ENCODE results near the gene USP9X. TPM values are rescaled to one million over a fixed set of nuclear protein-coding genes. Genes with fewer than 3 reads are reported as not detected.

Gene USP9X
- total and polyA plus RNA-seq, 9 of the 15 experiments (the other 6 are each of a cell fraction or from before 2014, with no cell fraction given): 10.9 to 47.8 (median 29.5) TPM

DNA sequence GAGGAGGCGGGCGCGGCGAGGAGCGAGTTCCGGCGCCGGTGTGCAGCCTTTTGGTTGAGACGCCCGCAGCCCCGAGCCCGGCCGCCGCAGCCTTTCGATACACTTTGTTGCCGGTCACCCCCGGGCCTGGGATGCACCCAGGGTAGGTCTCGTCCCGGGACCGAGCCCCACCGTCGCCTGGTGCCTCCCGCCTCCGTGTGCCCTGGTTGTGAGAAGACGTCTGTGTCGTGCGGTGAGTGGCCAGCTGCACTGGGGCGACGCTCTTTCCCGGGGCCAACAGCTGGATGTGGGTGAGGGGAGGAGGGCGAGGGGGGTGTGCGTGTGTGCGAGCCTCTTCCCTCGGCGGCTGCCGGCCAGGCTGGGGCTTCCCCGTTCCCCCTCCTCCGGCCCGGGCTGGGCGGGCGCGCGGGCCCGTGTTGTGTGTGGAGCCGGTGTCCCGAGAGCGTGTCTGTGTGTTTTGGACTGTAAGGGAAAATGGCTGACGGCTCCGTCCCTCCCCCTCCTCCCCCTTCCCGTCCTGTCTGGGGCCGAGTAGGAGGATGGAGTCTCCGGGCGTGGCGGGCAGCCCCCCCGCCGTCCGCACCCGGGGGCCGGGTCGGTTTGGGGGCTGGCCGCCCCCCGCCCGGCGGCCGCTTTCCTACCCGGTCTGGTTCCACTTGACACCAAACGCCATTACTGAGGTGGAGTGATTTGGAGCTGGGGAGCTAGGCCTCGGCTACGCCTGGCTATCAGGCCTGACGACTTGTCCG lies 807 bp downstream of the USP9X start (continued):
- TF ChIP-seq ZBTB7A (IDR thresholded peaks at IDR 0.05; ENCODE audit: borderline replicate concordance, control insufficient read depth, low read depth, low read length) (peak; percentile 94), JUND (IDR thresholded peaks at IDR 0.05; ENCODE audit: borderline replicate concordance, low read depth, low read length) (no peak), JUND (tag; IDR thresholded peaks at IDR 0.05; ENCODE audit: borderline replicate concordance, low read depth, low read length) (peak; percentile 17; the same call in 1 of the 3 replicates), ATF1 (CRISPR knock-in tag; IDR thresholded peaks at IDR 0.05) (no peak), ATF1 (tag; IDR thresholded peaks at IDR 0.05) (peak; percentile 40; the same call in 1 of the 2 replicates), CCNT2 (IDR thresholded peaks at IDR 0.05; ENCODE audit: borderline replicate concordance, extremely low read depth, insufficient read length, low read depth, low read length) (peak; percentile 87), SMAD4 (CRISPR knock-in tag; conservative IDR thresholded peaks at IDR 0.05) (peak; percentile 85), FUS (optimal IDR thresholded peaks at IDR 0.05; ENCODE audit: low read depth, low read length) (no peak), POLR2G (IDR thresholded peaks at IDR 0.05; ENCODE audit: low read depth, low read length) (peak; percentile 41), PTBP1 (IDR thresholded peaks at IDR 0.05; ENCODE audit: low read depth, low read length) (no peak), FIP1L1 (IDR thresholded peaks at IDR 0.05; ENCODE audit: low read depth, low read length, poor library complexity, severe bottlenecking) (peak; percentile 30), CREM (IDR thresholded peaks at IDR 0.05; ENCODE audit: low read depth) (peak; percentile 2; the same call in 1 of the 2 replicates)
- TF ChIP-seq, protein P1, sequence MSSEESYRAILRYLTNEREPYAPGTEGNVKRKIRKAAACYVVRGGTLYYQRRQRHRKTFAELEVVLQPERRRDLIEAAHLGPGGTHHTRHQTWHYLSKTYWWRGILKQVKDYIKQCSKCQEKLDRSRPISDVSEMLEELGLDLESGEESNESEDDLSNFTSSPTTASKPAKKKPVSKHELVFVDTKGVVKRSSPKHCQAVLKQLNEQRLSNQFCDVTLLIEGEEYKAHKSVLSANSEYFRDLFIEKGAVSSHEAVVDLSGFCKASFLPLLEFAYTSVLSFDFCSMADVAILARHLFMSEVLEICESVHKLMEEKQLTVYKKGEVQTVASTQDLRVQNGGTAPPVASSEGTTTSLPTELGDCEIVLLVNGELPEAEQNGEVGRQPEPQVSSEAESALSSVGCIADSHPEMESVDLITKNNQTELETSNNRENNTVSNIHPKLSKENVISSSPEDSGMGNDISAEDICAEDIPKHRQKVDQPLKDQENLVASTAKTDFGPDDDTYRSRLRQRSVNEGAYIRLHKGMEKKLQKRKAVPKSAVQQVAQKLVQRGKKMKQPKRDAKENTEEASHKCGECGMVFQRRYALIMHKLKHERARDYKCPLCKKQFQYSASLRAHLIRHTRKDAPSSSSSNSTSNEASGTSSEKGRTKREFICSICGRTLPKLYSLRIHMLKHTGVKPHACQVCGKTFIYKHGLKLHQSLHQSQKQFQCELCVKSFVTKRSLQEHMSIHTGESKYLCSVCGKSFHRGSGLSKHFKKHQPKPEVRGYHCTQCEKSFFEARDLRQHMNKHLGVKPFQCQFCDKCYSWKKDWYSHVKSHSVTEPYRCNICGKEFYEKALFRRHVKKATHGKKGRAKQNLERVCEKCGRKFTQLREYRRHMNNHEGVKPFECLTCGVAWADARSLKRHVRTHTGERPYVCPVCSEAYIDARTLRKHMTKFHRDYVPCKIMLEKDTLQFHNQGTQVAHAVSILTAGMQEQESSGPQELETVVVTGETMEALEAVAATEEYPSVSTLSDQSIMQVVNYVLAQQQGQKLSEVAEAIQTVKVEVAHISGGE (CRISPR knock-in tag; IDR thresholded peaks at IDR 0.05): 0 out of 6 replicates have a peak, but pooled peaks of 1 of the 3 experiments have one; percentile 4
- TF ChIP-seq, protein P2, sequence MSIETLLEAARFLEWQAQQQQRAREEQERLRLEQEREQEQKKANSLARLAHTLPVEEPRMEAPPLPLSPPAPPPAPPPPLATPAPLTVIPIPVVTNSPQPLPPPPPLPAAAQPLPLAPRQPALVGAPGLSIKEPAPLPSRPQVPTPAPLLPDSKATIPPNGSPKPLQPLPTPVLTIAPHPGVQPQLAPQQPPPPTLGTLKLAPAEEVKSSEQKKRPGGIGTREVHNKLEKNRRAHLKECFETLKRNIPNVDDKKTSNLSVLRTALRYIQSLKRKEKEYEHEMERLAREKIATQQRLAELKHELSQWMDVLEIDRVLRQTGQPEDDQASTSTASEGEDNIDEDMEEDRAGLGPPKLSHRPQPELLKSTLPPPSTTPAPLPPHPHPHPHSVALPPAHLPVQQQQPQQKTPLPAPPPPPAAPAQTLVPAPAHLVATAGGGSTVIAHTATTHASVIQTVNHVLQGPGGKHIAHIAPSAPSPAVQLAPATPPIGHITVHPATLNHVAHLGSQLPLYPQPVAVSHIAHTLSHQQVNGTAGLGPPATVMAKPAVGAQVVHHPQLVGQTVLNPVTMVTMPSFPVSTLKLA (conservative IDR thresholded peaks at IDR 0.05): peak in 1 of 2 experiments; percentile 44; a peak in 1 of 4 replicates
- TF ChIP-seq, protein P3, sequence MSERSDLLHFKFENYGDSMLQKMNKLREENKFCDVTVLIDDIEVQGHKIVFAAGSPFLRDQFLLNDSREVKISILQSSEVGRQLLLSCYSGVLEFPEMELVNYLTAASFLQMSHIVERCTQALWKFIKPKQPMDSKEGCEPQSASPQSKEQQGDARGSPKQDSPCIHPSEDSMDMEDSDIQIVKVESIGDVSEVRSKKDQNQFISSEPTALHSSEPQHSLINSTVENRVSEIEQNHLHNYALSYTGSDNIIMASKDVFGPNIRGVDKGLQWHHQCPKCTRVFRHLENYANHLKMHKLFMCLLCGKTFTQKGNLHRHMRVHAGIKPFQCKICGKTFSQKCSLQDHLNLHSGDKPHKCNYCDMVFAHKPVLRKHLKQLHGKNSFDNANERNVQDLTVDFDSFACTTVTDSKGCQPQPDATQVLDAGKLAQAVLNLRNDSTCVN (CRISPR knock-in tag; IDR thresholded peaks at IDR 0.05): no peak
- TF ChIP-seq, protein P4, sequence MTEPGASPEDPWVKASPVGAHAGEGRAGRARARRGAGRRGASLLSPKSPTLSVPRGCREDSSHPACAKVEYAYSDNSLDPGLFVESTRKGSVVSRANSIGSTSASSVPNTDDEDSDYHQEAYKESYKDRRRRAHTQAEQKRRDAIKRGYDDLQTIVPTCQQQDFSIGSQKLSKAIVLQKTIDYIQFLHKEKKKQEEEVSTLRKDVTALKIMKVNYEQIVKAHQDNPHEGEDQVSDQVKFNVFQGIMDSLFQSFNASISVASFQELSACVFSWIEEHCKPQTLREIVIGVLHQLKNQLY (CRISPR knock-in tag; conservative IDR thresholded peaks at IDR 0.05): no peak
